ENCODE results near the gene GRIK4. TPM values are rescaled to one million over a fixed set of nuclear protein-coding genes. Genes with fewer than 3 reads are reported as not detected.

Gene GRIK4
- total and polyA plus RNA-seq, 8 donors = 0.76 to 10.1 (median 7.7) TPM

- intact Hi-C loops (cut with DNase I) = no loop called here
- Histone ChIP-seq H3K4me1 (no peaks in the 10 kb centered on the region), H3K36me3 (no peaks in the 10 kb centered on the region), H3K27ac (no peak overlapping the region), H3K9me3 (no peaks in the 10 kb centered on the region), H3K27me3 (peaks cover 0 to 11% of the 10 kb centered on the region in 2 donors), H3K4me3 (no peak overlapping the region)
- no peak for TF ChIP-seq CTCF (IDR thresholded peaks at IDR 0.05)
- ATAC-seq = no peak
- no peak for DNase-seq
Observed at GRCh38 chr11:120884154-120885020, 372.8 kb downstream of the GRIK4 start.

GRCh38 chr11:120890609-120891320 lies 379.2 kb downstream of the GRIK4 start:
- Histone ChIP-seq H3K27ac (no peak overlapping the region), H3K4me3 (no peak overlapping the region), H3K36me3 (no peaks in the 10 kb centered on the region), H3K9me3 (no peaks in the 10 kb centered on the region), H3K4me1 (no peaks in the 10 kb centered on the region), H3K27me3 (no peaks in the 10 kb centered on the region)
- ATAC-seq (no peak), DNase-seq (no peak)
- intact Hi-C loops (cut with DNase I) = no loop called here
- no peak for TF ChIP-seq CTCF (IDR thresholded peaks at IDR 0.05)

GRCh38 chr11:120893440-120894201 lies 382.1 kb downstream of the GRIK4 start:
- no peak for ATAC-seq
- no peak for DNase-seq
- intact Hi-C loops (cut with DNase I) = no loop called here
- Histone ChIP-seq H3K9me3 (no peaks in the 10 kb centered on the region), H3K4me3 (no peak overlapping the region), H3K27me3 (no peaks in the 10 kb centered on the region), H3K36me3 (no peaks in the 10 kb centered on the region), H3K4me1 (no peaks in the 10 kb centered on the region), H3K27ac (no peak overlapping the region)
- no peak for TF ChIP-seq CTCF (IDR thresholded peaks at IDR 0.05)

GRCh38 chr11:120894202-120894985 lies 382.8 kb downstream of the GRIK4 start:
- no peak for TF ChIP-seq CTCF (IDR thresholded peaks at IDR 0.05)
- H3K9me3 ChIP-seq = no peaks in the 10 kb centered on the region
- H3K4me3 ChIP-seq = no peak overlapping the region
- ATAC-seq = no peak
- intact Hi-C loops (cut with DNase I) = no loop called here
- H3K27ac ChIP-seq = no peak overlapping the region
- H3K4me1 ChIP-seq = no peaks in the 10 kb centered on the region
- no peak for DNase-seq
- H3K36me3 ChIP-seq = no peaks in the 10 kb centered on the region
- no peaks in the 10 kb centered on the region for H3K27me3 ChIP-seq
